Measurements from ENCODE around the gene SPTBN1.

DNA sequence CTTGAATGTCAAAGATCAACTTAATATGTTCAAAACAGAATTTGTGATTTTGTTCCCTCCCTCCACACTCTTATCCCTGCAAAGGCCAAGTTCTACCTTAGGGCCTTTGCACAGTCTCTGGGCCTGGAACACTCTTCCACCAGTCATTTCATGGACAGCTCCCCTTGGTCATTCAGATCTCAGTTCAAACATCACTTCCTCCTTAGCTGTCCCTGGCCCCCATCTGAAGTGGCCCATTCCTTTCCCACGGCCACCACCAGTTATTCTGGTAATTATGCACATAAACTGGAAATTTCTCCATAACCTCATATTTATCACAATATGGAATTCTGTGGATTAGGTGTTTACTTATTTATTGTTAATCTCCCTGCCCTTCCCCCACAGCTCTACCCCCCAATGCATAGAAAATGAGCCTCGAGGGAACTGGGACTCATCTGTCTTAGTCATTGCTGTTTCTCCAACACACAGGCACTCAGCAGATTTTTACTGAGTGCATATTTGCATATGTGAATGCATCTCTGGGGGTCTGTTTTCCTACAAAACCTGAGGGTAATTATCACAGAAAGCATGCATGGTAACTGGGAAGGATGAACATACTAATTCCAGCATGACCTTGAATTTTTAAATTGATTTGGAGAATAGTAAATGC, 35.5 kb upstream of the SPTBN1 start:
- no peak for TF ChIP-seq POLR2A (IDR thresholded peaks at IDR 0.05)
- TF ChIP-seq, protein P1, sequence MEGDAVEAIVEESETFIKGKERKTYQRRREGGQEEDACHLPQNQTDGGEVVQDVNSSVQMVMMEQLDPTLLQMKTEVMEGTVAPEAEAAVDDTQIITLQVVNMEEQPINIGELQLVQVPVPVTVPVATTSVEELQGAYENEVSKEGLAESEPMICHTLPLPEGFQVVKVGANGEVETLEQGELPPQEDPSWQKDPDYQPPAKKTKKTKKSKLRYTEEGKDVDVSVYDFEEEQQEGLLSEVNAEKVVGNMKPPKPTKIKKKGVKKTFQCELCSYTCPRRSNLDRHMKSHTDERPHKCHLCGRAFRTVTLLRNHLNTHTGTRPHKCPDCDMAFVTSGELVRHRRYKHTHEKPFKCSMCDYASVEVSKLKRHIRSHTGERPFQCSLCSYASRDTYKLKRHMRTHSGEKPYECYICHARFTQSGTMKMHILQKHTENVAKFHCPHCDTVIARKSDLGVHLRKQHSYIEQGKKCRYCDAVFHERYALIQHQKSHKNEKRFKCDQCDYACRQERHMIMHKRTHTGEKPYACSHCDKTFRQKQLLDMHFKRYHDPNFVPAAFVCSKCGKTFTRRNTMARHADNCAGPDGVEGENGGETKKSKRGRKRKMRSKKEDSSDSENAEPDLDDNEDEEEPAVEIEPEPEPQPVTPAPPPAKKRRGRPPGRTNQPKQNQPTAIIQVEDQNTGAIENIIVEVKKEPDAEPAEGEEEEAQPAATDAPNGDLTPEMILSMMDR (IDR thresholded peaks at IDR 0.05): no peak

Measured in uterus (tissue), 2 donors.